HG02884 (cell line): ENCODE data around the gene B4GALNT3.
"Not testable (repeated sequence)": the region's sequence is repeated elsewhere in the genome, so short reads cannot be mapped to it uniquely, and the experiment has no call there.

ENCODE experiments used
- ATAC-seq: cut with Tn5 transposase; IDR thresholded peaks from one replicate; pipeline ENCODE4 v1.9.1; 2021; ENCODE audit warnings: mild to moderate bottlenecking, moderate library complexity; ENCODE audit not compliant: unreplicated experiment

The B4GALNT3 gene

GRCh38 chr12:573232-573631, 113.5 kb downstream of the B4GALNT3 start:
- ATAC-seq: no peak

GRCh38 chr12:574475-575128, 114.9 kb downstream of the B4GALNT3 start:
- no peak for ATAC-seq

GRCh38 chr12:575129-575502, 115.4 kb downstream of the B4GALNT3 start:
- ATAC-seq: no peak

GRCh38 chr12:575948-576614, 116.3 kb downstream of the B4GALNT3 start:
- no peak for ATAC-seq

GRCh38 chr12:576615-577110, 116.9 kb downstream of the B4GALNT3 start:
- no peak for ATAC-seq

GRCh38 chr12:577994-578747, 118.4 kb downstream of the B4GALNT3 start:
- not testable (repeated sequence) for ATAC-seq

- no peak for ATAC-seq
Observed at GRCh38 chr12:578748-579419, 119.1 kb downstream of the B4GALNT3 start.

- no peak for ATAC-seq
Observed at GRCh38 chr12:579420-580110, 119.8 kb downstream of the B4GALNT3 start.

- ATAC-seq: no peak
Observed at GRCh38 chr12:580813-581212, 121.1 kb downstream of the B4GALNT3 start.

- ATAC-seq: no peak
Observed at GRCh38 chr12:581321-581720, 121.6 kb downstream of the B4GALNT3 start.

GRCh38 chr12:581746-582145, 122.0 kb downstream of the B4GALNT3 start:
- no peak for ATAC-seq

- no peak for ATAC-seq
Observed at GRCh38 chr12:583251-583869, 123.6 kb downstream of the B4GALNT3 start.

GRCh38 chr12:585062-586061, 125.6 kb downstream of the B4GALNT3 start:
- ATAC-seq: no peak

GRCh38 chr12:586318-587071, 126.8 kb downstream of the B4GALNT3 start:
- no peak for ATAC-seq

GRCh38 chr12:587132-588023, 127.6 kb downstream of the B4GALNT3 start:
- no peak for ATAC-seq

GRCh38 chr12:588024-588322, 128.2 kb downstream of the B4GALNT3 start:
- no peak for ATAC-seq

- no peak for ATAC-seq
Observed at GRCh38 chr12:588646-589045, 128.9 kb downstream of the B4GALNT3 start.
